ENCODE results near the gene CD22.

DNA sequence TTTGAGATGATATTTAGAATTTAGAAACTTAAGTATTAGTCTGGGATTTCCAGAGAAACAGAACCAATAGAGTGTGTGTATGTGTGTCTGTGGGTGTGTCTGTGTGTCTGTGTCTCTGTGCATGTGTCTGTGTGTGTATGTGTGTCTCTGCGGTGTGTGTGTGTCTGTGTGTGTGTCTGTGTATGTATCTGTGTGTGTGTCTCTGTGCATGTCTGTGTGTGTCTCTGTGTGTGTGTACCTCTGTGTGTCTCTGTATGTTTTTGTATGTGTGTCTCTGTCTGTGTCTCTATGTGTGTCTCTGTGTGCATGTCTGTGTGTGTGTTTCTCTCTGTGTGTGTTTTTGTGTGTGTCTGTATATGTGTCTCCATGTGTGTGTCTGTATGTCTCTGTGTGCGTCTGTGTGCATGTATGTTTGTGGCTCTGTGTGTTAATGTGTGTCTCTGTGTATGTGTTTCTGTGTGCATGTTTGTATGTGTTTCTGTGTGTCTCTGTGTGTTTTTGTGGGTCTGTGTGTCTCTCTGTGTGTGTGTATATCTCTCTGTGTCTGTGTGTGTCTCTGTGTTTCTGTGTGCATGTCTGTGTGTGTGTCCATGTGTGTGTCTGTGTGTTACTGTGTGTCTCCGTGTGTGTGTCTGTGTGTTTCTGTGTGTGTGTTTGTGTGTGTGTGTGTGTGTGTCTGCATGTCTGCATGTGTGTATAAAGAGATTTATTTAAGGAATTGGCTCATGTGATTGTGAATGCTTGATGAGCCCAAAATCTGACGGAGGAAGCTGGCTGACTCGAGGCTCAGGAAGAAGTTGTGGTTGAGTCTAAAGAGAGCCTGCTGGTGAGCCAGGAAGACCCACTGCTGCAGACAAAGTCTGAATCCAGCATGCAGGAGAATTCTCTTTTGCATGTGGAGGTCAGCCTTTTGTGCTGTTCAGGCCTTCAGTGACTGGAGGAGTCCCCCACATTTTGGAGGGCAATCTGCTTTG, 64.0 kb downstream of the CD22 start:
- no peak for TF ChIP-seq SMC3 (IDR thresholded peaks at IDR 0.05; ENCODE audit: low read length)
- TF ChIP-seq TAF1 (CRISPR knock-in tag; IDR thresholded peaks at IDR 0.05) = no peak
- TF ChIP-seq, protein P1, sequence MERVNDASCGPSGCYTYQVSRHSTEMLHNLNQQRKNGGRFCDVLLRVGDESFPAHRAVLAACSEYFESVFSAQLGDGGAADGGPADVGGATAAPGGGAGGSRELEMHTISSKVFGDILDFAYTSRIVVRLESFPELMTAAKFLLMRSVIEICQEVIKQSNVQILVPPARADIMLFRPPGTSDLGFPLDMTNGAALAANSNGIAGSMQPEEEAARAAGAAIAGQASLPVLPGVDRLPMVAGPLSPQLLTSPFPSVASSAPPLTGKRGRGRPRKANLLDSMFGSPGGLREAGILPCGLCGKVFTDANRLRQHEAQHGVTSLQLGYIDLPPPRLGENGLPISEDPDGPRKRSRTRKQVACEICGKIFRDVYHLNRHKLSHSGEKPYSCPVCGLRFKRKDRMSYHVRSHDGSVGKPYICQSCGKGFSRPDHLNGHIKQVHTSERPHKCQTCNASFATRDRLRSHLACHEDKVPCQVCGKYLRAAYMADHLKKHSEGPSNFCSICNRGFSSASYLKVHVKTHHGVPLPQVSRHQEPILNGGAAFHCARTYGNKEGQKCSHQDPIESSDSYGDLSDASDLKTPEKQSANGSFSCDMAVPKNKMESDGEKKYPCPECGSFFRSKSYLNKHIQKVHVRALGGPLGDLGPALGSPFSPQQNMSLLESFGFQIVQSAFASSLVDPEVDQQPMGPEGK (CRISPR knock-in tag; IDR thresholded peaks at IDR 0.05) = no peak
- no peak for TF ChIP-seq SP2 (CRISPR knock-in tag; IDR thresholded peaks at IDR 0.05)
- TF ChIP-seq POLR2A (IDR thresholded peaks at IDR 0.05; ENCODE audit: insufficient read depth in 1 of 2, low read depth in 2 of 2, low read length in 2 of 2) = no peak
- TF ChIP-seq GZF1 (CRISPR knock-in tag; IDR thresholded peaks at IDR 0.05) = no peak
- no peak for TF ChIP-seq ZFX (CRISPR knock-in tag; IDR thresholded peaks at IDR 0.05; ENCODE audit: low read depth)
- TF ChIP-seq GFI1 (CRISPR knock-in tag; IDR thresholded peaks at IDR 0.05; ENCODE audit: borderline replicate concordance) = no peak
- TF ChIP-seq CTCF (CRISPR knock-in tag; IDR thresholded peaks at IDR 0.05) = no peak
- TF ChIP-seq ZNF34 (CRISPR knock-in tag; IDR thresholded peaks at IDR 0.05; ENCODE audit: borderline replicate concordance) = no peak
- no peak for TF ChIP-seq TAF15 (IDR thresholded peaks at IDR 0.05; ENCODE audit: low read depth, low read length, poor library complexity, severe bottlenecking)

Data from HepG2 (cell line).